ENCODE measurements around the gene PRRC1.

Gene PRRC1

DNA sequence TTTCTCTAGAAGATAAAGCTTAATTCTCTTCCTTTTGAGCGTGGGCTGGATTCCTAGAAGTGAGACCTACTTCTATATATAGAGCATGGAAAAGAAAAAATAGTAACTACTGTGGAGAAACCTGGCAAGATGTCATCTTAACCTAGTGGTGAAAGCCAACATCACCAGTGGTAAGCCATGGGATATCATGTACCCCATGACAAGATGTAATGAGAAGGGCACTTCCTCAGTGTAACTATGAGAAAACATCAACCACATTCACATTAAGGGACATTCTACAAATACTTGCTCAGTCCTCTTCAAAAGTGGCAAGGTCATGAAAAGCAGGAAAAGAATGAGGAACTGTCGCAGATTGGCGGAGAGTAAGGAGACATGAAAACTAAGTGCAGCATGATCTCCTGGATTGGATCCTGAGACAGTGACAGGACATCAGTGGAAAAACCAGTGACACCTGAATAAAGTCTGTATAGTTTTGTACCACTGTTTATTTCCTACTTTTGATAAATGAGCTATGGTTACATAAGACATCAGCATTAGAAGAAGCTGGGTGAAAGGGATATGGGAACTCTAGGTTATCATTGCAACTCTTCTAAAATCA lies 65.4 kb downstream of the PRRC1 start:
- no peak for DNase-seq

GRCh38 chr5:127583866-127584265 lies 66.4 kb downstream of the PRRC1 start:
- DNase-seq = no peak

DNA sequence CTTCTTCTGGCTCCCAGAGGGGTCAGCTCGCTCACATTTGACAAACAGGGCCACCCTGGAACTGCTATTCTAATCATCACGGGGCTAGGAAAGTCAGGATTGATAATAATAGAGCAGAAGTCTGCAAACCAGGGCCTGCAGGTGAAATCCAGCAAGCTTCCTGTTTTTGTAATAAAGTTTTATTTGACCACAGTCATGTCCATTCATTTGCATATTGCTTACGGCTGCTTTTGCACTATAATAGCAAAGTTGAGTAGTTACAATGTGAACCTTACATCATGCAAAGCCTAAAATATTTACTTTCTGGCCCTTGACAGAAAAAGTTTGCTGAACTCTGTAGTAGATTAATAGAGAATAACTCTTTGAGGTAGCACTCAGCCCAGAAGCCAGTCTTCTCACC lies 68.2 kb downstream of the PRRC1 start:
- DNase-seq = no peak

DNA sequence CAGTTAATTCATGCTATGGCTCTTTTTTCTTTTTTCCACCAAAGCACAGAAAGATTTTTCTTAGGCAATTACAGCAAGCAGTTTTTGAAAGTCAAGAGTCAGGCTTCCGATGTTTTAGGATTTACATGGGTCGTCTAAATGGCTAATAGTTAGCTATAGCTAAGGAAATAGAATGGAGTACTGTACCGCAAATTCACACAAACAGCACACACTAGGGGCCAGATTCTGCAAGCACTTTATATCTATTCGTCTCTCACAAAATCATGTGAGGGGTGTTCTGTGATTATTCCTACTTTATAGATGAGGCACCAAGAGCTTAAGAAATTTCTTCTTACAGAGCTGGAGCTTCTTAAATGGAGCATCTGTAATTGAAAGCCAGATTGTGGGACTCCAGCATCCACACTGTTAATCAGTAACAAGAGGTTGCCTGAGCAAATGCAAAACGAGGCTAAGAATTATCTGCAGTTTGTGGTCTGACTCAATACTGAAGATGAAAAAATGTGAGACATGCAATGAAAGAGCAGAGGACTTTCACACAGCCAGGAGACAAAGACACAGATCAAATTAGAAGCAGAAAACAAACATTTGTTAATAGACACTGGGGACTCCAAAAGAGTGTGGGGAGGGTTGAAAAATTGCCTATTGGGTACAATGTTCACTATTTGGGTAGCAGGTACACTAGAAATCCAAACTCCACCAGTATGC lies 68.8 kb downstream of the PRRC1 start:
- DNase-seq = no peak

GRCh38 chr5:127586811-127587210 lies 69.4 kb downstream of the PRRC1 start:
- no peak for DNase-seq

- no peak for DNase-seq
Measured at GRCh38 chr5:127587246-127587917, 69.9 kb downstream of the PRRC1 start.

DNA sequence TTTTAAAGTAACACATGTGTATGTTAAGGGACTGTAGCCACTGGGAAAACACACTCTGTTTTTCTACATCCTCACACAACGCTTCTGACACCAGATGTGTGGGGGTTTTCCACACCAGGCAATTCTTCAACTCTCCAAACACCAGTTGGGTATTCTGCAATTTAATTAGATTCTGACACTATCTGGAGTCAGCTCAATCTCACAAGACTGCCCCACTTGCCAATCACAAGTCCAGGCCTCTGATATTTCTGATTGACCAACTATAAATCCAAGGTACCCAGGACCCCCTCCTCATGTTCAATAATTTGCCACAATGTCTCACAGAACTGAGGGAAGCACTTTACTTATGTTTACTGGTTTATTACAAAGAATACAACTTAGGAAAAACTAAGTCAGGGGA lies 70.9 kb downstream of the PRRC1 start:
- no peak for DNase-seq

- no peak for DNase-seq
Measured at GRCh38 chr5:127589309-127590030, 72.0 kb downstream of the PRRC1 start.

DNA sequence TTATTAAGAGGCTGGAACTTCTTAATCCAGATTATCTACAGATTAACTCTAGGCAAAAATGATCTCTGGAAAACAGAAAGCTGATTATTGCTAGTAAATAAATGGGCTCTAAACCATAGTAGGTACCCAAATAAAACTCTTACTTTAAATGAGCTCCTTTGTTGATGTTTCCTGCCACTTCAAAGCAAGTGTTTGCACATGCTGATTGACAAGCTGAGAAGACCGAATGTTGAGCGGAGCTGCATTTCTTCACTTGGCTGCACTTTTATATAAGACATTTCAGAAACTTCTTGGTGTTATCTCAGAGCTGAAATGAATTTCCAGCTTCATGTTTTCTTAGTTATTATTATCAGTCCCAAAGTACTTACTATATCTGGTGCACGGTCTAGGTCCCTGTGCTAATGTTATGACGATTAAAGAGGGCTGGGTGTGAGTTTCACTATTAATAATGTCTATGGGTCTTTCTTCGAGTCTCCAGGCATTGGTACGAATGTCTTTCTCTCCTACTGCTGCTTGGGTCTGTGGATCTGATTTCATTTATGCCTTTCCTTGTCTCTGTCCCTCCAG lies 72.8 kb downstream of the PRRC1 start:
- DNase-seq = no peak

DNA sequence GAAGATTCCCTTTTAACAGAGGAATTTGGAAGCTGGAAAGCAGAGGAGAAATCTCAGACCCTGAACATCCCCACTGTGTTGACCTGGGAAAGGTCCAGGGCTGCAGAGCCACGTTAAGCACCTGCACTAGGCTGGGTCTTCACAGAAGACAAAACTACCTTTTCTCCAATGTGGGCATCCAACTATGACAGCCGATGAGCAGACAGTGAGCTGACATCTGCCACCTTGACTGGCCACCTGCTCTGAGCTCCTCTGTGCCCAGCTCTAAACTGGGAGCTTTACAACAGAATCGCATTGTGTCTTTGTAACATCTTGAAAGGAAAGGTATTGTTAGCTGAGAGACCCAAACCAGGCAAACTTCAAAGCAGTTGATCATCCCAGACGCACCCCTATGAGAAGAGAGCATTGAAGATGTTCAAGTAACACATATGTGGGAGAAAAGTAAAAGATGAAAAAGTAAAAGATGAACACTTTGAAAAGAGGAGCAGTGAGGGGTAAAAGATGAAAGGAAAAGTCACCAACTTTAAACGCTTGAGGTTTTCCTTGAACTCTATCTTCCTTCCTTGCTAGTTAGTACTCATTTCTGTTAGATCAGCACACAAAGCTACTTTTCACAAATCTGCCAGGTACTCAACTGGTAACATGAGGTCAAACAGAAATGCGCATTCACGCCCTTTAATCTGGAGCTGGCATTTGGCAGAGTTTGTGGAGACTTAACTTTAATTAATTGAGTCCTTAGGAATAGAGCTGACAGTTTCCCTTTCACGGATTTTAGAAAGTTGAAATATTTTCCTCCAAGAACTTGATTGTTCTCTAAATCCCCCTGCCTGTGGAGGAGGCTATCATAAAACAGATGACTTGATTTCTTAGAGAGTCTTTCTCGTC lies 78.3 kb downstream of the PRRC1 start:
- DNase-seq = no peak

GRCh38 chr5:127596501-127596900 lies 79.1 kb downstream of the PRRC1 start:
- peak; percentile 33 for DNase-seq

DNA sequence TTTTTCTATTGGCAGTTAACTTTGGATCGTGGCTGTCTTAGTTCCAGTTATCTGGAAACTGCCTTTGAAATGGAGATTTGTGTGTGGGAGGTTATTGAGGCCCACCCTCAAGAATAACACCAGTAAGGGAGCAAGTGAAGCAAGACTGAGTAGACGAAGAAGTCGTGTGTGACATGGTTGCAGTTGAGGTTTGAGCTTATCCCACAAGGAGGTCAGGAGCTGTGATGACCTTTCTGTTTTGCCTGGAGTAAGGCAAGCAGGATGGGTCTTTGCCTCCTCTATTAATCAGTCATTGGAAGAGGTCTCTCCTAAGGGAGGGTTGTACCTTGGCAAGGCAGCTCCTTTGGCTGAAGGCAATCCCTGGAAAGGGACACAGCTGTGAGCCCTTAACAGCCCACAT lies 81.9 kb downstream of the PRRC1 start:
- no peak for DNase-seq

DNA sequence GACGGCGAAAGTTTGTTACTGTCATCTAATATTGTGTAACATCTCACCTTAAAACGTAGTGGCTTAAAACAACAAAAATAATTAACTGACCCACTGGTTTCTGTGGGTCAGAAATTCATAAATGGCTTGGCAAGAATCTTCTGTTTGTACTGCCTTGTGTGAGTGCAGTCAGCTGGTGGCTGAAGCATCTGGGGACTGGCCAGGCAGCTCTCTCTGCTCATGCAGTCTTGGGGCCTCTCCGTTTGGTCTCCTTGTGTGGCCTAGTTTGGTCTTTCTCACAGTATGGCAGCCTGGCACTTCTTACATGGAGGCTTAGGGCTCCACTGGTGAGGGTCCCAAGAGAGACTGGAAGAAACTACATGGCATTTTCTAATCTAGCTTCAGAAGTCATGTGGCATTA lies 82.4 kb downstream of the PRRC1 start:
- DNase-seq = no peak

- DNase-seq = no peak
Measured at GRCh38 chr5:127601111-127601510, 83.7 kb downstream of the PRRC1 start.

GRCh38 chr5:127601601-127602000 lies 84.2 kb downstream of the PRRC1 start:
- no peak for DNase-seq

DNA sequence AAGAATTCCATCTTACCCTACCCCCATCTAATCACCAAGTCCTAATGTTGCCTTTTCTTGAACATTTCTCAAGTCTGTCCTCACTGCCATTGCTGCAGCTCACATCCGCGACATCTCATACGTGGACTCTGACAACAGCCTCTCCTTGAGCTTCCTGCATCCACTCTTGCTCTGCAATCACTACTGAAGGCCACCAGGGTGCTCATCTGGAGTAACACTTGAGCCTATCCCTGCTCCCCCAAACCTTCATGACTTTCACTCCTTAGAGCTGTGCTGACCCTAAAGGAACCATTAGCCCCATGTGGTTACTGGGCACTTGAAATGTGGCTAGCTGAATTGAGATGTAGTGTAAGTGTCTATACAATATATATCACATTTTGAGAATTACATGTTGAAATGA lies 85.0 kb downstream of the PRRC1 start:
- DNase-seq = no peak

GRCh38 chr5:127602896-127603844 lies 85.7 kb downstream of the PRRC1 start:
- no peak for DNase-seq
